HG02759 (cell line): Measurements from ENCODE around the gene NTN4.
A peak's percentile ranks its signal among the peaks of the same experiment; 100 is the strongest.
"Not testable (repeated sequence)": the region's sequence is repeated elsewhere in the genome, so short reads cannot be mapped to it uniquely, and the experiment has no call there.

Experiments
- ATAC-seq: cut with Tn5 transposase; IDR thresholded peaks from one replicate; pipeline ENCODE4 v1.9.1; 2021; ENCODE audit warnings: mild to moderate bottlenecking, moderate library complexity; ENCODE audit not compliant: unreplicated experiment

The NTN4 gene

GRCh38 chr12:95715177-95715576, 75.4 kb downstream of the NTN4 start:
- no peak for ATAC-seq

GRCh38 chr12:95712269-95712668, 78.3 kb downstream of the NTN4 start:
- no peak for ATAC-seq

GRCh38 chr12:95710386-95710785, 80.2 kb downstream of the NTN4 start:
- ATAC-seq, result no peak

GRCh38 chr12:95709152-95709551, 81.4 kb downstream of the NTN4 start:
- ATAC-seq, result no peak

DNA sequence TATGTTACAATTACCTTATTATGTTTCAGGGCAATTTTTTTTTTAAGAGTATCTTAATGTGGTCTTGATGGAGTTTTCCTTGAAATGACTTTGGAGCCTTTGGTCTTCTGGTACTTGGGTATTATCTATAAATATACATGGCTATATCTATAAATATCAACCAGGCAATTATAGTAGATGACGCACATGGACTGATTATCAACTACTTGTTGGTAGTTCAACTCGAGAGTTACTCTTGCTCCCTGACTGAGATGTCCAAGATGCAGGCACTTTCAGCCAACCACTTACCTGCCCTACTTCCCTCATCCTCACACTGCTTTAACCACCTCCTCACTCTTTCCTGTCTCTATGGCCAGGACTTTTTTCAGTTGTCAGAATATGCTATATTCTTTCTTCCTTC, 85.4 kb downstream of the NTN4 start:
- ATAC-seq, result no peak

DNA sequence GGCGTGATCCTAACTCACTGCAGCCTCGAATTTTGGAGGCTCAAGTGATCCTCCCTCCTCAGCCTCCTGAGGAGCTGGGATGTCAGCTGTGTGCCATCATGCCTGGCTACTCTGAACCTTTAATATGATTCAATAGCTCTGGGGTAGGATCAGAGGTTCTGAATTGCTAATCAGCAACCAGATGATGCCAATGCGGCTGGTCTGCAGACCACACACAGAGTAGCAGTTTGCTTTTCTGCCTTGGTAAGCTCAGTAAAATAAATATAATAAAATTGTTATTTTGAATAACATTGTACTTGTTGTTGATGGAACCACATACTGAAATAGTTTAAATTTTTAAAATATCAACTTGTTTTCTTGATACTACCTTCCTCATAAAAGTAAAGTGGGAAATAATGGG, 86.6 kb downstream of the NTN4 start:
- no peak for ATAC-seq

GRCh38 chr12:95701722-95702418, 88.7 kb downstream of the NTN4 start:
- ATAC-seq, result no peak

DNA sequence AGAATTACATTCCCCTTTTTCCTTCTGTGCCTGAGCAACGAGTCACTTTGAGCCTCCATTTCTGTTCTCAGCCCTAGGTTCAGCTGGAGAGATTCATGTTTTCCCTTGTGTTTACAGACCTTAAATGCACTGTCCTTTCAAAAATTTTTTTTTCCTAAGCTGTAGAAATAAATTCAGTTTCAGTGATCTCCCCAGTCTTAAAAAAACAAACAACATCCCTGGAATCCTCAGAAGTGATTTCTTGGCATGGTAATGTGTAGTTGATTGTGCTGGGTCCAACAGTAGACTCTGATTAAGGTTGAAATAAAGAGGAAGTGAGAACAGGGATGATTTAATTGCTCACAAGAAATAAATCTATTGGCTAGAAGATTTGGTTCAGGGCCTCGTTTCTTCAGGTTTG, 89.3 kb downstream of the NTN4 start:
- ATAC-seq, result no peak

- ATAC-seq, result peak; percentile 99
Observed at GRCh38 chr12:95700316-95700785, 90.2 kb downstream of the NTN4 start.

- no peak for ATAC-seq
Observed at GRCh38 chr12:95699579-95699978, 91.0 kb downstream of the NTN4 start.

DNA sequence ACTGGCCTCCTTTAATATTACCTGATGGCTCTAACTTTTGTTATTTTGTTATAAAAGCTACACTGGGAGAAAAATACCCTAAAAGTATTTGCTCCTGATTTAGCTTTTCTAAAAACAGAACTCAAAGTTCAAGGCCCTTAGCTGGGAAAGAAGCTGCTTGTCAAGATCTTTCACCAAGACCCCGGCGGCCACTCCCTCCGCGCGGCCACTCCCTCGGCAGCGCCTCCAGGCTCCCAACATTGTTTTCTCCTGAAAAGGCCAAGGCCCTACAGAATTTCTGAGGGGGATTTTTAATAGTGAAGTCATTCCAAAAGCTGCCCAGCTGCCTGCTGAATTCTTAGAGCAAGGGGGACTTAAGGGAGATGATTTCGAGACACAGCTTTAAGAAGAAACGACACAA, 96.4 kb downstream of the NTN4 start:
- no peak for ATAC-seq

- ATAC-seq, result no peak
Observed at GRCh38 chr12:95693689-95694088, 96.9 kb downstream of the NTN4 start.

GRCh38 chr12:95690861-95691635, 99.5 kb downstream of the NTN4 start:
- no peak for ATAC-seq

DNA sequence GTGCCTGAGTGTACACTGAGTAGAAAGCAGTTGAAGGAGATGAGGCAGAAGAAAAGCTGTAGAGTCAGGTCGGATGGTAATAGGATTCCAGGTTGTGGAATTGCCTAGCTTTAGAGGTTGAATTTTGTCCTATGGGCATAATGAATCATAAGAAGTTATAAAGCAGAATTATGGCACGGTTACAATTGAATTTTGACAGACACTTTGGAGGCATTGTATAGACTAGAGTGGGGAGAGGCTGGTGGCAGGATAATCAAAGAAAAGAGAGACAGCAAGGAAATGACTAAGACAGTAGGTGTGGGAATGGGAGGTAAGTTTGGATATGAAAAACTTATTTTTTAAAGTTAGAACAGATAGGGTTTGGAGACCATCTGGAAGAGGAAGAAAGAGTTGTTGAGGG, 102.6 kb downstream of the NTN4 start:
- no peak for ATAC-seq

- no peak for ATAC-seq
Observed at GRCh38 chr12:95683418-95683817, 107.1 kb downstream of the NTN4 start.

DNA sequence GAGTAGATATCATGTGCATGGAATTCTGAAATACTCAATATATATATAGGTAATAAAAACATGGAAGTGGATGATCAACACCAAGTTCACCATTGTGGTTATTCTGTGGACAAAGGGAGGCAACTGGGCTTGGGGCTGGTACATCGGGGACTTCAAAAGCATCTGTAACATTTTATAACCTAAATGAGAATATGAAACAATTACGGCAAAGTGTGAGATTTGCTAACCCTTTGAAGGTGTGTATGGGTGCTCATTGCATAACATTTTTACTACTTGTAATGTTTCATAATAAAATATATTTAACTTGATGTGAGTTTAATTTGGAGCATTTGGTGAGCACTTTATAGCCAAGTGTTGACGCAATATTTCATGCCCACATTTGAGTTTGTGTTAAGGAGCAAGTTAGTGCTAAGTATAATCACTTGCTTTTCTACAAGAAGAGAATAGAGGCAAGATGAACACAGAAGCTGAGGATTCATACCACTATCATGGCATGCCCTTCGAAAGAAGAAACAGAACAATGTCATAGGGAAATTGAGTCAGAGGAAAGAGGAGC, 109.3 kb downstream of the NTN4 start:
- no peak for ATAC-seq

DNA sequence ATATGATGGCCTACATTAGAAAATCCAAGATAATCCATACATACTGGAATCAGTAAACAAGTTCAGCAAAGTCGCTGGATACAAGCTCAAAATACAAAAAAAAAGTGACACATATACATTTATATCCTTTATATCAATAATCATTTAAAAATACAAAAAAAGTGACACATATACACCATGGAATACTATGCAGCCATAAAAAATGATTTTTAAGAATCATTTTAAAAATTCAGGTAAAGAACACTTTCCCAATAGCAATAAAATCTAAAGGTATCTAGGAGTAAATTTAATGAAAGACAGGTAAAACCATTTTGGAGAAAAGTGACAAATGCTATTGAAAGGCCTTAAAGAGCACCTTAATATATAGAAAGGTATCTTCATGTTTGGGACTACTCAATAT, 111.9 kb downstream of the NTN4 start:
- ATAC-seq, result no peak

DNA sequence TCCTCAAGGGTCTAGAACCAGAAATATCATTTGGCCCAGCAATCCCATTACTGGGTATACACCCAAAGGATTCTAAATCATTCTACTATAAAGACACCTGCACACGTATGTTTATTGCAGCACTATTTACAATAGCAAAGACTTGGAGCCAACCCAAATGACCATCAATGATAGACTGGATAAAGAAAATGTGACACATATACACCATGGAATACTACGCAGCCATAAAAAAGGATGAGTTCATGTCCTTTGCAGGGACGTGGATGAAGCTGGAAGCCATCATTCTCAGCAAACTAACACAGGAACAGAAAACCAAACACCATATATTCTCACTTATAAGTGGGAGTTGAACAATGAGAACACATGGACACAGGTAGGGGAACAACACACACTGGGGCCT, 112.8 kb downstream of the NTN4 start:
- not testable (repeated sequence) for ATAC-seq

GRCh38 chr12:95674631-95675030, 115.9 kb downstream of the NTN4 start:
- ATAC-seq, result no peak

DNA sequence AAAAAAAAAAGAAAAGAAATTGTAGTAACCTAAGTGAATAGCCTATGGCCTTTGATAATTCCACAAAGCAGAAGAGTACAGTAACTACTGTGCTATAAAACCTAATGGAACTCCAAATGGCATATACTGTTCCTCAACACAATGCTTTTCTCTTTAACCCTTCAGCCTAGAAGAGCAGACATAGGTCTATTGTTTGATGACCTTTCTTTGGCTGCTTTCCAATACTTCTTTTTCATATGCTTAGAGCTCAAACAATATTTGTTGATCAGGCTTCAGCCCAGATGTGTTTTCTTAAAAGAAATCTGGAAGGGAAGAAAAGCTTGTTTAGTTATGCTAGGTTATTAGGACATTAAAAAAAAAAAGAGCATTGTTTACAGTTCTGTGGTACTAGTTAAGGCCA, 116.4 kb downstream of the NTN4 start:
- ATAC-seq, result no peak

GRCh38 chr12:95673576-95673975, 117.0 kb downstream of the NTN4 start:
- no peak for ATAC-seq

DNA sequence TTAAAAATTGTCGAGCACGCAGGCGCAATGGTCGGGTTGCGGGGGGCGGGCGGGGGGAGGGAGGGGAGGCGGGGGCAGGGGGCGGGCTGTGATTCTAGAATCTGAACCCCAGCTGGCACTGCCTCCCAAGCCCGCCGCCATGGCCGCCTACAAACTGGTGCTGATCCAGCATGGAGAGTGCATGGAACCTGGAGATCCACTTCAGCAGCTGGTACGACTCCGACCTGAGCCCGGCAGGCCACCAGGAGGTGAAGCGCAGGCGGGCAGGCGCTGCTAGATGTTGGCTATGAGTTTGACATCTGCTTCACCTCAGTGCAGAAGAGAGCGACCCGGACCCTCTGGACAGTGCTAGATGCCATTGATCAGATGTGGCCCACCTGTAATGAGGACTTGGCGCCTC, 118.4 kb downstream of the NTN4 start:
- ATAC-seq, result no peak
